Epithelial cell of prostate (primary cell): Measurements from ENCODE around the gene RAPGEF1.

Experiments
- DNase-seq: peaks from one replicate; pipeline ENCODE4 v3.0.0-alpha.2; 2011; ENCODE audit warnings: low read depth, low spot score
- H3K27ac ChIP-seq: fragments of 450-650 bp; 2 replicates; pipeline ENCODE4 v1.5.1; 2017; ENCODE audit warnings: mild to moderate bottlenecking

The RAPGEF1 gene

GRCh38 chr9:131614340-131614915 is 125.4 kb downstream of the RAPGEF1 start:
- DNase-seq = no peak
- no peak overlapping the region for H3K27ac ChIP-seq

- no peak overlapping the region for H3K27ac ChIP-seq
These were observed 126.0 kb downstream of the RAPGEF1 start for GRCh38 chr9:131613921-131614320.

GRCh38 chr9:131612851-131613250 is 127.0 kb downstream of the RAPGEF1 start:
- H3K27ac ChIP-seq = no peak overlapping the region
- no peak for DNase-seq

More at GRCh38 chr9:131613921-131614320, 126.0 kb downstream of the RAPGEF1 start:
- DNase-seq = no peak

- no peak overlapping the region for H3K27ac ChIP-seq
- DNase-seq = no peak
These were observed 128.1 kb downstream of the RAPGEF1 start for GRCh38 chr9:131611586-131612315.

GRCh38 chr9:131610231-131610761 is 129.6 kb downstream of the RAPGEF1 start:
- DNase-seq = no peak
- H3K27ac ChIP-seq = no peak overlapping the region

GRCh38 chr9:131609099-131609830 is 130.6 kb downstream of the RAPGEF1 start:
- DNase-seq = no peak
- peak overlapping the region; percentile 45 for H3K27ac ChIP-seq

- peak overlapping the region; percentile 45 for H3K27ac ChIP-seq
These were observed 131.3 kb downstream of the RAPGEF1 start for GRCh38 chr9:131608493-131609037.

GRCh38 chr9:131607591-131607990 is 132.3 kb downstream of the RAPGEF1 start:
- DNase-seq = no peak
- H3K27ac ChIP-seq = no peak overlapping the region

More at GRCh38 chr9:131608493-131609037, 131.3 kb downstream of the RAPGEF1 start:
- peak; percentile 37 for DNase-seq

GRCh38 chr9:131606896-131607567 is 132.8 kb downstream of the RAPGEF1 start:
- H3K27ac ChIP-seq = no peak overlapping the region

GRCh38 chr9:131605770-131606590 is 133.9 kb downstream of the RAPGEF1 start:
- DNase-seq = no peak
- no peak overlapping the region for H3K27ac ChIP-seq

More at GRCh38 chr9:131606896-131607567, 132.8 kb downstream of the RAPGEF1 start:
- no peak for DNase-seq

GRCh38 chr9:131603711-131604439 is 136.0 kb downstream of the RAPGEF1 start:
- no peak overlapping the region for H3K27ac ChIP-seq
- no peak for DNase-seq

GRCh38 chr9:131603199-131603598 is 136.7 kb downstream of the RAPGEF1 start:
- H3K27ac ChIP-seq = no peak overlapping the region
- DNase-seq = no peak

GRCh38 chr9:131601683-131602181 is 138.1 kb downstream of the RAPGEF1 start:
- no peak overlapping the region for H3K27ac ChIP-seq
- DNase-seq = no peak

GRCh38 chr9:131598121-131598520 is 141.8 kb downstream of the RAPGEF1 start:
- DNase-seq = no peak
- no peak overlapping the region for H3K27ac ChIP-seq

- no peak for DNase-seq
- no peak overlapping the region for H3K27ac ChIP-seq
These were observed 142.6 kb downstream of the RAPGEF1 start for GRCh38 chr9:131597246-131597645.

GRCh38 chr9:131596430-131596743 is 143.5 kb downstream of the RAPGEF1 start:
- no peak overlapping the region for H3K27ac ChIP-seq
- no peak for DNase-seq

GRCh38 chr9:131595696-131596429 is 144.0 kb downstream of the RAPGEF1 start:
- no peak for DNase-seq
- no peak overlapping the region for H3K27ac ChIP-seq
